Calu3 (cell line): ENCODE data around the gene SLC3A2. TPM values are rescaled to one million over a fixed set of nuclear protein-coding genes. Genes with fewer than 3 reads are reported as not detected.

Experiments
- BruUV-seq: library from RNA; stranded (reverse); fragments of 400-500 nt; replicated peaks from 2 replicates; lab custom pipeline; 2021; lab: Mats Ljungman, UMichigan
- CTCF ChIA-PET: fragments of 300-600 bp; sonication (Branson Sonifier 250); formaldehyde crosslinking; loops from one replicate; lab custom pipeline; 2022; ENCODE audit warnings: antibody characterized with exemption; lab: Charles Lee
- DNase-seq: peaks from one replicate; pipeline ENCODE4 v3.0.0; 2022
- H3K27ac Mint-ChIP-seq: one replicate; pipeline ENCODE4 v1.8.0; 2022; ENCODE audit warnings: mixed read lengths; ENCODE audit not compliant: unreplicated experiment
- H3K27me3 Mint-ChIP-seq: one replicate; pipeline ENCODE4 v1.8.0; 2022; ENCODE audit warnings: mixed read lengths; ENCODE audit not compliant: unreplicated experiment
- H3K36me3 Mint-ChIP-seq: one replicate; pipeline ENCODE4 v1.8.0; 2022; ENCODE audit warnings: mild to moderate bottlenecking, moderate library complexity, mixed read lengths; ENCODE audit not compliant: insufficient read depth, unreplicated experiment
- H3K4me1 Mint-ChIP-seq: one replicate; pipeline ENCODE4 v1.8.0; 2022; ENCODE audit warnings: mild to moderate bottlenecking, low read depth, mixed read lengths; ENCODE audit not compliant: unreplicated experiment
- H3K4me3 Mint-ChIP-seq: one replicate; pipeline ENCODE4 v1.8.0; 2022; ENCODE audit warnings: mild to moderate bottlenecking, low read depth, moderate library complexity, mixed read lengths; ENCODE audit not compliant: unreplicated experiment
- H3K9me3 Mint-ChIP-seq: one replicate; pipeline ENCODE4 v1.8.0; 2022; ENCODE audit warnings: low read depth, mixed read lengths; ENCODE audit not compliant: unreplicated experiment
- intact Hi-C: fragments of 100-400 bp; cut with micrococcal nuclease; formaldehyde crosslinking; loops from one replicate; pipeline ENCODE4 v1.10.0; 2022; ENCODE audit not compliant: unreplicated experiment
- total RNA-seq: library from RNA; stranded (reverse); gene quantifications from 2 replicates; pipeline ENCODE4 v1.2.3, GENCODE V29; 2022
- TF ChIP-seq, protein P1 (sequence below): fragments of 200-600 bp; IDR thresholded peaks from one replicate; pipeline ENCODE4 v1.8.0; 2022; ENCODE audit warnings: antibody characterized with exemption; ENCODE audit not compliant: unreplicated experiment

Gene SLC3A2
- total RNA-seq, 1 experiment from 2014 or later: 444 TPM

GRCh38 chr11:62905296-62905695 lies 24.6 kb downstream of the SLC3A2 start:
- BruUV-seq: no TSS peak
- Mint-ChIP-seq H3K27ac (no peak overlapping the region), H3K4me3 (no peak overlapping the region), H3K27me3 (peaks cover 58% of the 10 kb centered on the region), H3K36me3 (no peaks in the 10 kb centered on the region), H3K4me1 (peaks cover 12% of the 10 kb centered on the region), H3K9me3 (no peaks in the 10 kb centered on the region)
- CTCF ChIA-PET: interaction anchor here (0.6 to 3.6 kb wide), 7 partner anchors 42 to 602 kb away, joined by 3 to 35 read pairs (median 3); no protein-coding TSS in a partner anchor
- no peak for DNase-seq
- intact Hi-C loops: loop anchor here (5.0 kb wide), 1 partner anchor 307 kb away; no protein-coding TSS in a partner anchor
- TF ChIP-seq, protein P1, sequence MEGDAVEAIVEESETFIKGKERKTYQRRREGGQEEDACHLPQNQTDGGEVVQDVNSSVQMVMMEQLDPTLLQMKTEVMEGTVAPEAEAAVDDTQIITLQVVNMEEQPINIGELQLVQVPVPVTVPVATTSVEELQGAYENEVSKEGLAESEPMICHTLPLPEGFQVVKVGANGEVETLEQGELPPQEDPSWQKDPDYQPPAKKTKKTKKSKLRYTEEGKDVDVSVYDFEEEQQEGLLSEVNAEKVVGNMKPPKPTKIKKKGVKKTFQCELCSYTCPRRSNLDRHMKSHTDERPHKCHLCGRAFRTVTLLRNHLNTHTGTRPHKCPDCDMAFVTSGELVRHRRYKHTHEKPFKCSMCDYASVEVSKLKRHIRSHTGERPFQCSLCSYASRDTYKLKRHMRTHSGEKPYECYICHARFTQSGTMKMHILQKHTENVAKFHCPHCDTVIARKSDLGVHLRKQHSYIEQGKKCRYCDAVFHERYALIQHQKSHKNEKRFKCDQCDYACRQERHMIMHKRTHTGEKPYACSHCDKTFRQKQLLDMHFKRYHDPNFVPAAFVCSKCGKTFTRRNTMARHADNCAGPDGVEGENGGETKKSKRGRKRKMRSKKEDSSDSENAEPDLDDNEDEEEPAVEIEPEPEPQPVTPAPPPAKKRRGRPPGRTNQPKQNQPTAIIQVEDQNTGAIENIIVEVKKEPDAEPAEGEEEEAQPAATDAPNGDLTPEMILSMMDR: no peak

- Mint-ChIP-seq H3K4me1 (peaks cover 12% of the 10 kb centered on the region), H3K27me3 (peaks cover 55% of the 10 kb centered on the region), H3K4me3 (no peak overlapping the region), H3K9me3 (no peaks in the 10 kb centered on the region), H3K36me3 (no peaks in the 10 kb centered on the region), H3K27ac (no peak overlapping the region)
- no TSS peak for BruUV-seq
- intact Hi-C loops: loop anchor here (1.0 to 5.0 kb wide), 2 partner anchors 118 to 306 kb away; no protein-coding TSS in a partner anchor
- TF ChIP-seq, protein P1: peak; percentile 93
- CTCF ChIA-PET: interaction anchor here (0.6 to 3.6 kb wide), 8 partner anchors 41 to 602 kb away, joined by 3 to 35 read pairs (median 4); no protein-coding TSS in a partner anchor
- peak; percentile 84 for DNase-seq
These were observed 25.3 kb downstream of the SLC3A2 start for GRCh38 chr11:62905927-62906531.

DNA sequence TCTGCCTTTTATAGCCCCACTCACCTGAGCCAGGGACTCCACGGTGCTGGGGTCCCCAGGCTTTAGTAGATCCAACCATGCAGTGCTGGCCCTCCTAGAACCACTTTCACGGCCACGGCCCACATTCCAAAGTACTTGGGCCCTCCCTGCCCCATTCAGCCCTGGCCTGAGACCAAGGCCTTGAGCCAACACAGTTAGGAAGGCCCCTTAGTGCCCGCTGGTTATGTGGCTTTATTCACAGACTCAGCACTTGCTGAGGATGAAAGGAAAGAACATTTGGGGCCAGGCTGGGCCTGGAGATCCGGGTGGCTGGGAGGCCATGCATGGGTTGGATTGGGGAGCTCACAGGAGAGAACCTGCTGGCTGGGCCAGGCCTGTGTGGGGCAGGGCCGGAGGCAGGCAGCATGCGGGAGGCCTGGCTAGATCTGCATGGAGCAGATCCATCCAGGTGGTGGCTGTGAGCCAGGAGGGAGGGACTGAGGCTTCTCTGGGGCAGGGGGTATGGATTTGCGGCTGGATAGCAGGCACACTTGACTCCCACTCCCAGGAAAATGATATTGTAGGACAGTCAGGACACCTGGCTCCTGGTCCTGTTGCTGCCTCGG lies 27.9 kb downstream of the SLC3A2 start:
- H3K36me3 Mint-ChIP-seq: no peaks in the 10 kb centered on the region
- H3K9me3 Mint-ChIP-seq: no peaks in the 10 kb centered on the region
- intact Hi-C loops: loop anchor here (1.0 to 5.0 kb wide), 2 partner anchors 67 to 304 kb away; no protein-coding TSS in a partner anchor
- no TSS peak for BruUV-seq
- DNase-seq: no peak
- H3K27me3 Mint-ChIP-seq: peaks cover 48% of the 10 kb centered on the region
- no peak overlapping the region for H3K4me3 Mint-ChIP-seq
- TF ChIP-seq, protein P1: no peak
- H3K4me1 Mint-ChIP-seq: peaks cover 12% of the 10 kb centered on the region
- H3K27ac Mint-ChIP-seq: no peak overlapping the region
- CTCF ChIA-PET: interaction anchor here (0.6 to 1.2 kb wide), 5 partner anchors 10 to 117 kb away, joined by 3 to 13 read pairs (median 3); no protein-coding TSS in a partner anchor

DNA sequence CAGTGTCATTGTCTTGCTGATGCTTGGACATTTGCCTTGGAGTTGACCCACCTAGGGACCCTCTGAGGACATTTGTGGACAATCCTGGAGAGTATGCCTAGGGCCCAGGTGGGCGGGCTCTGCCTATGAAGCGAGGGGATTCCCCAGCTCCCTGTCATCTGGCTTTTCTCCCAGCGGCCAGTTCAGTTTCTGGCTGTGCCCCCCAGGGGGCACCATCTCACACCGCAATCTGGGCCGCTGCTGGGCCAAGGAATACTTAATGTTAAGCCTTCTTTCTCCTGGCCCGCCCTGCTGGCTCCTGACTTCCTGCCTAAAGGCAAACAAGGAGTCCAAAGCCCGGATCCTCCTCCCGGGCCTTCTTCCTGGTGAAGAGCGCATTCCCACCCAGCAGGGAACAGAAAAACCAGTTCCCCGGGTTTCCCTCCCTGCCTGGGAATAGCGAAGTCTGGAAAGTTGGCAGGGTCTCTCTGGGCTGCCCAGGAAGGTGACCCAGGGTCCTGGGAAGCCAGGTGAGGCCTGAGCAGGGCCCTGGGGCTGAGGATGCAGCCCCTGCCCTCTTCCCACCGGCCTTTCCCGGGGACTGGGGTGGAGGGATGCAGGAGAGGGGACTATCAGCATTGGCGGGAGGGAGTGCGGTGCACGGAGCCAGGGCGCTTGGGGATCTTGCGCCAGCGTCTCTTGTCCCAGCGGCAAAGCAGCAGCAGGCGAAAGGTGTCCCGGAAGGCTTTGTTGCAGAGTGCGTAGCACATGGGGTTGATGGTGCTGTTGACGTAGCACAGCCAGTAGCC lies 28.6 kb downstream of the SLC3A2 start:
- Mint-ChIP-seq H3K27ac (no peak overlapping the region), H3K4me3 (no peak overlapping the region), H3K36me3 (no peaks in the 10 kb centered on the region), H3K4me1 (peaks cover 12% of the 10 kb centered on the region), H3K9me3 (no peaks in the 10 kb centered on the region), H3K27me3 (peaks cover 40% of the 10 kb centered on the region)
- intact Hi-C loops: loop anchor here (1.0 to 5.0 kb wide), 2 partner anchors 66 to 303 kb away; no protein-coding TSS in a partner anchor
- TF ChIP-seq, protein P1: peak; percentile 63
- peak; percentile 73 for DNase-seq
- no TSS peak for BruUV-seq
- CTCF ChIA-PET: interaction anchor here (0.6 to 1.2 kb wide), 6 partner anchors 11 to 118 kb away, joined by 3 to 13 read pairs (median 3); no protein-coding TSS in a partner anchor
